ENCODE results near the gene DNMT1.

The DNMT1 gene

DNA sequence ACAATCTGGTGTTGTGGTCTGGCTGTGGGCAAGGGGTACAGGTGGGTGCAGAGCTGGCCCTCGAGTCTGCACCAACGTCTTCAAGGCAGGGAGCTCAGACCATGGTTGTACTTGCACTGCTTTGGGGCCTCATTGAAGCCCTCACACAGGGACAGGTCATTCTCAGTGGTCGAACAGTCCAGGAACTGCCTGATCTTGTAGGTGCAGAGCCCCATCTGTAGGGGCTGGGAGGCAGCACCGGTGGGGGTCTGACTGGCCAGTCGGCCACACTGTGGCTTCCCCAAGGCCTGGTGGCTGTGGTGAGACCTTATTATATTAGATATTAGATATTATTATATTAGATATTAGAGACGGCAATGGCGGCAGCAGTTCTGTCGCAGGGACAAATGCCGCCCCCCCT lies 22.3 kb upstream of the DNMT1 start:
- TF ChIP-seq CTCF (IDR thresholded peaks at IDR 0.05; ENCODE audit: low read depth, low read length): no peak
- H3K4me3 ChIP-seq (ENCODE audit: low read depth, low read length): no peak overlapping the region

GRCh38 chr19:10214784-10215183 lies 20.0 kb upstream of the DNMT1 start:
- TF ChIP-seq CTCF (IDR thresholded peaks at IDR 0.05; ENCODE audit: low read depth, low read length): no peak

DNA sequence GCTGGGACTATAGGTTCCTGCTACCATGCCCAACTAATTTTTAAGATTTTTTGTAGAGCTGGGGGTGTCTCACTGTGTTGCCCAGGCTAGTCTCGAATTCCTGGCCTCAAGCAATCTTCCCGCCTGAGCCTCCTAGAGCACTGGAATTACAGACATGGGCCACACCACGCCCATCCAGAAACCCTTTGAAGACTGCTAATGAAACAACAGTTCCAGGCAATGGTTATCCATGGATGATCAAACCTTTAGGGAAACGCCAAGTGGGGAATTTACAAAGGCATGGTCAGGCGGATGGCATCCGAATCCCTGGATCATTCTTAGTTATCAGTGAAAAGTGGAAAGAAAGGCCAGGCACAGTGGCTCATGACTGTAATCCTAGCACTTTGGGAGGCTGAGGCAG lies 16.9 kb upstream of the DNMT1 start:
- no peak overlapping the region for H3K4me3 ChIP-seq (ENCODE audit: low read depth, low read length)
- no peak for TF ChIP-seq CTCF (IDR thresholded peaks at IDR 0.05; ENCODE audit: low read depth, low read length)

More at GRCh38 chr19:10214784-10215183, 20.0 kb upstream of the DNMT1 start:
- H3K4me3 ChIP-seq (ENCODE audit: low read depth, low read length): no peak overlapping the region

DNA sequence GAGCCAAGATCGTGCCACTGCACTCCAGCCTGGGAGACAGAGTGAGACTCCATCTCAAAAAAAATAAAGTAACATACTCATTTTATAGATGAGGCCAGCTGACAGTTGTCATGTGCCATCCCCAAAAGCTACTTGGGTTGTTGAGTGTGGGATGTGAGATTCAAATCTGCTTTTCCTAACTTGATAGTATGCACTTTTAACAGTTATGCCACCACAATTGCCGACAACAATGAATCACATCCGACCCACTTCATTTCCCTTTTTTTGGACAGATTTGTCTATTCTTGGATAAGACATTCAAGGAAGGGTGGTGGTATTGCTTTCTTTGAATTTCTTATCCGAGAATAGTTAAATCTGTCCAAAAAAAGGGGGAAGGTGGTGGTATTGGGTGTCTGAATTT lies 16.3 kb upstream of the DNMT1 start:
- no peak overlapping the region for H3K4me3 ChIP-seq (ENCODE audit: low read depth, low read length)
- TF ChIP-seq CTCF (IDR thresholded peaks at IDR 0.05; ENCODE audit: low read depth, low read length): no peak

DNA sequence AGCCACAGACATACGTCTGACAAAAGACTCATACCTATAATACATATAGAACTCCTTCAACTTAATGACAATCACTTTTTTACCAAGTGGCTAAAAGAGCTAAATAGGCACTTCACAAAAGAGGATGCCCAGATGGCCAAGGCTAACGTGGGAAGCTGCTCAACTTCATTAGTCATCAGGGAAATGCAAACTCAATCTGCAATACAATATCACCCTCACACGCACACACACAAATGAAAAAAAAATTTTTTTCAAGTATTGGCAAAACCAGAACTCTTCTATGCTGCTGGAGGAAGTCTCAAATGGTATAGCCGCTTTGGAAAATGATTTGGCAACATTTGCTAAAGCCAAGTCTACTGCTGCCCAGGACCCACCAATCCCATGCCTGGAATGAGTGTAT lies 14.6 kb upstream of the DNMT1 start:
- no peak for TF ChIP-seq CTCF (IDR thresholded peaks at IDR 0.05; ENCODE audit: low read depth, low read length)
- no peak overlapping the region for H3K4me3 ChIP-seq (ENCODE audit: low read depth, low read length)

- TF ChIP-seq CTCF (IDR thresholded peaks at IDR 0.05; ENCODE audit: low read depth, low read length): no peak
- no peak overlapping the region for H3K4me3 ChIP-seq (ENCODE audit: low read depth, low read length)
Observed at GRCh38 chr19:10207026-10207425, 12.3 kb upstream of the DNMT1 start.

GRCh38 chr19:10206226-10206885 lies 11.6 kb upstream of the DNMT1 start:
- TF ChIP-seq CTCF (IDR thresholded peaks at IDR 0.05; ENCODE audit: low read depth, low read length): no peak
- no peak overlapping the region for H3K4me3 ChIP-seq (ENCODE audit: low read depth, low read length)
